GM12892 (cell line): Measurements from ENCODE around the gene LTA.

Experiments used
- DNase-seq: peaks from one replicate; pipeline ENCODE4 v3.0.0; 2011; ENCODE audit not compliant: insufficient read length
- FAIRE-seq: peaks from 2 replicates; lab custom pipeline; 2011; peaks lifted over from hg19 to GRCh38; lab: Jason Lieb, UNC
- POLR2A ChIP-seq: IDR thresholded peaks from 2 replicates; pipeline ENCODE4 v1.6.1; 2011; ENCODE audit warnings: low read depth, low read length, control low read depth
- POLR2AphosphoS5 ChIP-seq: IDR thresholded peaks from 2 replicates; pipeline ENCODE4 v1.6.1; 2011; ENCODE audit warnings: low read depth, low read length, control low read depth
- TAF1 ChIP-seq: IDR thresholded peaks from 2 replicates; pipeline ENCODE4 v1.6.1; 2011; ENCODE audit warnings: low read depth, mild to moderate bottlenecking, control low read depth, low read length, borderline replicate concordance

The LTA gene

GRCh38 chr6:31559958-31560696 is 12.0 kb upstream of the LTA start:
- TF ChIP-seq POLR2AphosphoS5 = peak; percentile 34
- TF ChIP-seq POLR2A = no peak
- TF ChIP-seq TAF1 = no peak
- FAIRE-seq = peak; percentile 93
- peak; percentile 59 for DNase-seq

DNA sequence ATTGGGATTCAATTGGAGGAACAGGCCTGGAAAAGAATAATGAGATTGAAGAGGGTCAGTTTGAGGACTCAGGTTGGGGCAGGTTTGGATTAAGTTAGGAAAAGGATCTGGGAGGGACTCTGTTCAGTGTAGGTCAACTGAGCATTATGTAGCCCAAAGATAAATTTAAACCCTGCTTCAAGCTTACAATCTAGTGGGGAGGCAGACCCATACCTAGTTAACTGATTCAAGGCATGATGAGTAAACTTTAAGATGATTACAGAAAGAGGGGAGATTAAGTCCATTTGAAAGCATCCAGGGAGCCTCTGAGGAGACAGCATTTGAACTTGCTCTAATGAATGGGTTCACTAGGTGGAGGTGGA is 11.4 kb upstream of the LTA start:
- peak; percentile 9 for FAIRE-seq
- DNase-seq = no peak
- no peak for TF ChIP-seq POLR2AphosphoS5
- no peak for TF ChIP-seq TAF1

DNA sequence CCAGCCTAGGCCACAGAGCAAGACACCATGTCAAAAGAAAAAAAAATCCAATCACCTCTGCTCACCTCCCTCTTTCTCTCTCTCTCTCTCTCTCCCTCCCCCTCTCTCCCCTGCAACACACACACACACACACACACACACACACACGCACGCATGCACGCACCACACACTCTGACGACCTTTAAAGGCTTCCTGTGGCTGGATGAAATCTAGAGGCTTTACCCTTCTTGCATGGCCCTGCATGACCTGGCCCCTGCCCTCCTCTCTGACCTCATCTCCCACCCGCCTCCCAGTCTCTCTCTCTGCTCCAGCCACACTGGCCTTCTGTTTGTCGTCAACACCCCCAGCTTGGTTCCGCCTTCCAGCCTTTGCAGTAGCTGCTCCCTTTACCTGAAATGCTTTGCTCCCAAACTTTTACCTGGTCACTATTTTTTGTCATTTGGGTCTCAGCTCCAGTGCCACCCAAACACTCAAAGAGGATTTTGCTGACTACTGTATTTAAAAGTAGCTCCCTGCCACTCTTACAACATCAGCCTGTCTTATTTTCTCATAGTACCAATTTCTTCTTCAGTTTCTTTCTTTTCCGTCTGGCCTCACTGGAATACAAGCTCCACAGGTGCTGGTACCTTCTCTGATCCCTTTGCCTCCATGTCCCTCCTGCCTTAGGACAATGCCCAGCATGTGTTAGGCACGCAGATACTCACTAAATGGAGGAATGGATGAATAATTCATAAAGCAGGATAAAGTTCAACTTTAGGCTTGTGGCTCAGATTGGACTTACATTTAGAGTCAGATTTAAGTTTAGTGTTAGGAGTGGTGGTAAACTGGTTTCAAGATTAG is 4.3 kb upstream of the LTA start:
- FAIRE-seq (peak; percentile 48), DNase-seq (no peak)
- TF ChIP-seq POLR2A = no peak
- TF ChIP-seq POLR2AphosphoS5 = 0 out of 2 replicates have a peak, but pooled peaks have one; percentile 20

DNA sequence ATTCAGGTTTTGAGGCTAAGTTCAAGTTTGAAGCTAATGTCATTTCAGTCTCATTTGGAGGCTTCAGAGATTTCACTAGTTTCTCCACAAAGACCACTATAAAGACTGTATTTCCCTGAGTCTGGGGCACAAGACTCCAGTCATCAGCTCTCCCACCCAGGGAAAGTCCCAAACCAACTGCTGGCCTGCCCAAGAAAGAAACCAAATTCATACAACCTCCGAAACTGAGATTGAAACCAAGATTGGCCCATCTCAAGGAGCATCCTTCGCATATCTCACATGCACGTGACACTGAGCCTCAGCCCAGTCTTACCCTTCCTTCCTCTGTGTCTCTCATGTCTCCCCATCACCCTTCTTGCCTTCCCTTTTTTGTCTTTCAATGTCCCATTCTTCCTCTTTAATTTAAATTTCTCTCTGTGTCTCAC is 3.5 kb upstream of the LTA start:
- no peak for DNase-seq
- peak; percentile 98 for FAIRE-seq
- TF ChIP-seq TAF1 (no peak), POLR2AphosphoS5 (peak; percentile 41; the same call in 1 of the 2 replicates), POLR2A (no peak; the same call in 1 of the 2 replicates)

DNA sequence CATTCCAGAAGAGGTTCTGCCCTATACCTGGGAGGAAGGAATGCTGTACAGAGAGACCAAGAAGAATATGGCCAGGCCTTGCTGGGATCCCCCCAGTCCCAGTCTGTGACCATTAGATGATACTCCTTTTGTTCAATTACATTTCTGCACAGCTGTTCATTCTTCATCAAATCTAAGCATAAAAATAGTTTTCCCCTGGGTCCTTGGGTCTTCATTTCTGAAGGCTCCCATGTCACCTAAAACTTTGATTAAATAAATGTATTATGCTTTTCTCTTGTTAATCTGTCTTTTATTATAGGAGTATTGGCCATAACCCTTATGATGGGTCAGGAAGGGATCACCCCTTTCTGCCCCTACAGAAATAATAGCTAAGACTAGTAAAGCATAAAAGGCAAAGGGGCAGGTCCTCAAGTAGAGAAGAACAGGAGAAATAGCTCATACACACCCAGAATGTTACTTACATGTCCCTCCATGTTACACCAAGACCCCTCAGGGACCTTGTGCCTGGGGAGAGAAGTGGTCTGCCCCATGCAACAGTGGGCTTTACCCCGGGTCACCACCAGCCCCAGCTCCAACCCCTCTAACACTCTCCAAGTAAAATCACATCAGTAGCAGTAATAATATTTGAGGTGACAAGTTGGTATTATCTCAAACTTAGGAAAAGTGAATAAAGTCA is 2.1 kb upstream of the LTA start:
- no peak for FAIRE-seq
- no peak for DNase-seq
- no peak for TF ChIP-seq POLR2A
- no peak for TF ChIP-seq POLR2AphosphoS5
- TF ChIP-seq TAF1 = no peak

GRCh38 chr6:31573239-31574105 is 1.4 kb downstream of the LTA start:
- DNase-seq (no peak), FAIRE-seq (peak; percentile 30)
- TF ChIP-seq POLR2A (no peak), POLR2AphosphoS5 (no peak), TAF1 (no peak)

DNA sequence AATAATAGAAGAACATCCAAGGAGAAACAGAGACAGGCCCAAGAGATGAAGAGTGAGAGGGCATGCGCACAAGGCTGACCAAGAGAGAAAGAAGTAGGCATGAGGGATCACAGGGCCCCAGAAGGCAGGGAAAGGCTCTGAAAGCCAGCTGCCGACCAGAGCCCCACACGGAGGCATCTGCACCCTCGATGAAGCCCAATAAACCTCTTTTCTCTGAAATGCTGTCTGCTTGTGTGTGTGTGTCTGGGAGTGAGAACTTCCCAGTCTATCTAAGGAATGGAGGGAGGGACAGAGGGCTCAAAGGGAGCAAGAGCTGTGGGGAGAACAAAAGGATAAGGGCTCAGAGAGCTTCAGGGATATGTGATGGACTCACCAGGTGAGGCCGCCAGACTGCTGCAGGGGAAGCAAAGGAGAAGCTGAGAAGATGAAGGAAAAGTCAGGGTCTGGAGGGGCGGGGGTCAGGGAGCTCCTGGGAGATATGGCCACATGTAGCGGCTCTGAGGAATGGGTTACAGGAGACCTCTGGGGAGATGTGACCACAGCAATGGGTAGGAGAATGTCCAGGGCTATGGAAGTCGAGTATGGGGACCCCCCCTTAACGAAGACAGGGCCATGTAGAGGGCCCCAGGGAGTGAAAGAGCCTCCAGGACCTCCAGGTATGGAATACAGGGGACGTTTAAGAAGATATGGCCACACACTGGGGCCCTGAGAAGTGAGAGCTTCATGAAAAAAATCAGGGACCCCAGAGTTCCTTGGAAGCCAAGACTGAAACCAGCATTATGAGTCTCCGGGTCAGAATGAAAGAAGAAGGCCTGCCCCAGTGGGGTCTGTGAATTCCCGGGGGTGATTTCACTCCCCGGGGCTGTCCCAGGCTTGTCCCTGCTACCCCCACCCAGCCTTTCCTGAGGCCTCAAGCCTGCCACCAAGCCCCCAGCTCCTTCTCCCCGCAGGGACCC is 2.3 kb downstream of the LTA start:
- TF ChIP-seq TAF1 (0 out of 2 replicates have a peak, but pooled peaks have one; percentile 46), POLR2AphosphoS5 (peak; percentile 51; the same call in 1 of the 2 replicates), POLR2A (no peak)
- DNase-seq (no peak), FAIRE-seq (peak; percentile 84)

DNA sequence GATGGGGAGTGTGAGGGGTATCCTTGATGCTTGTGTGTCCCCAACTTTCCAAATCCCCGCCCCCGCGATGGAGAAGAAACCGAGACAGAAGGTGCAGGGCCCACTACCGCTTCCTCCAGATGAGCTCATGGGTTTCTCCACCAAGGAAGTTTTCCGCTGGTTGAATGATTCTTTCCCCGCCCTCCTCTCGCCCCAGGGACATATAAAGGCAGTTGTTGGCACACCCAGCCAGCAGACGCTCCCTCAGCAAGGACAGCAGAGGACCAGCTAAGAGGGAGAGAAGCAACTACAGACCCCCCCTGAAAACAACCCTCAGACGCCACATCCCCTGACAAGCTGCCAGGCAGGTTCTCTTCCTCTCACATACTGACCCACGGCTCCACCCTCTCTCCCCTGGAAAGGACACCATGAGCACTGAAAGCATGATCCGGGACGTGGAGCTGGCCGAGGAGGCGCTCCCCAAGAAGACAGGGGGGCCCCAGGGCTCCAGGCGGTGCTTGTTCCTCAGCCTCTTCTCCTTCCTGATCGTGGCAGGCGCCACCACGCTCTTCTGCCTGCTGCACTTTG is 3.3 kb downstream of the LTA start, which contains the start of gene TNF:
Gene TNF (plus strand): TSS at position 231 of the 567 bp plus-strand sequence. CDS start 177 bp downstream, at position 408.
- TF ChIP-seq TAF1 (peak; percentile 91), POLR2A (peak; percentile 100), POLR2AphosphoS5 (peak; percentile 100)
- FAIRE-seq (peak; percentile 93), DNase-seq (no peak)

- TF ChIP-seq POLR2A (no peak), POLR2AphosphoS5 (no peak), TAF1 (no peak)
- peak; percentile 65 for FAIRE-seq
- no peak for DNase-seq
Observed at GRCh38 chr6:31575952-31576685, 4.0 kb downstream of the LTA start.
